GM12891 (cell line): ENCODE measurements around the gene KCNN2.

Source experiments
- POLR2A ChIP-seq: IDR thresholded peaks from 2 replicates; pipeline ENCODE4 v1.6.1; 2011; ENCODE audit warnings: low read depth, low read length, control low read depth
- TAF1 ChIP-seq: IDR thresholded peaks from 2 replicates; pipeline ENCODE4 v1.6.1; 2011; ENCODE audit warnings: low read depth, low read length, control low read depth

- TF ChIP-seq TAF1 (no peak), POLR2A (no peak)
Measured at GRCh38 chr5:114332493-114332892, 29.4 kb upstream of the KCNN2 start.
